ENCODE data around the gene TMEM132D. TPM values are rescaled to one million over a fixed set of nuclear protein-coding genes. Genes with fewer than 3 reads are reported as not detected.

Gene TMEM132D
- total and polyA plus RNA-seq, 8 donors = 0.26 to 2.5 (median 0.88) TPM; not detected in 1

GRCh38 chr12:129226851-129227250, 677.0 kb downstream of the TMEM132D start:
- H3K27ac ChIP-seq = no peak overlapping the region
- no peak for TF ChIP-seq CTCF (IDR thresholded peaks at IDR 0.05)
- DNase-seq (no peak), ATAC-seq (no peak)
- H3K27me3 ChIP-seq = no peaks in the 10 kb centered on the region
- intact Hi-C loops (cut with DNase I) = no loop called here
- no peaks in the 10 kb centered on the region for H3K4me1 ChIP-seq
- no peak overlapping the region for H3K4me3 ChIP-seq
- H3K36me3 ChIP-seq = no peaks in the 10 kb centered on the region
- peaks cover 0 to 4% of the 10 kb centered on the region in 2 donors for H3K9me3 ChIP-seq

- Histone ChIP-seq H3K36me3 (no peaks in the 10 kb centered on the region), H3K4me1 (no peaks in the 10 kb centered on the region), H3K27me3 (no peaks in the 10 kb centered on the region), H3K27ac (no peak overlapping the region), H3K9me3 (peaks cover 0 to 4% of the 10 kb centered on the region in 2 donors), H3K4me3 (no peak overlapping the region)
- ATAC-seq (peak; percentile 87), DNase-seq (peak in 1 of 4 donors; percentile 2)
- TF ChIP-seq CTCF (IDR thresholded peaks at IDR 0.05) = no peak
- intact Hi-C loops (cut with DNase I) = no loop called here
These were observed 677.8 kb downstream of the TMEM132D start for GRCh38 chr12:129226005-129226404.

- DNase-seq = no peak
- Histone ChIP-seq H3K27ac (no peak overlapping the region), H3K4me3 (no peak overlapping the region), H3K27me3 (no peaks in the 10 kb centered on the region), H3K36me3 (no peaks in the 10 kb centered on the region), H3K4me1 (no peaks in the 10 kb centered on the region), H3K9me3 (peaks cover 0 to 18% of the 10 kb centered on the region in 2 donors)
- no peak for ATAC-seq
- no peak for TF ChIP-seq CTCF (IDR thresholded peaks at IDR 0.05)
- intact Hi-C loops (cut with DNase I) = no loop called here
These were observed 688.3 kb downstream of the TMEM132D start for GRCh38 chr12:129215556-129215955.

- H3K9me3 ChIP-seq = peaks cover 0 to 8% of the 10 kb centered on the region in 2 donors
- ATAC-seq (no peak), DNase-seq (no peak)
- intact Hi-C loops (cut with DNase I) = no loop called here
- H3K4me3 ChIP-seq = no peak overlapping the region
- H3K4me1 ChIP-seq = no peaks in the 10 kb centered on the region
- no peaks in the 10 kb centered on the region for H3K36me3 ChIP-seq
- H3K27me3 ChIP-seq = no peaks in the 10 kb centered on the region
- H3K27ac ChIP-seq = no peak overlapping the region
- no peak for TF ChIP-seq CTCF (IDR thresholded peaks at IDR 0.05)
These were observed 690.3 kb downstream of the TMEM132D start for GRCh38 chr12:129213551-129213950.

- Histone ChIP-seq H3K36me3 (no peaks in the 10 kb centered on the region), H3K27ac (no peak overlapping the region), H3K9me3 (peaks cover 0 to 6% of the 10 kb centered on the region in 2 donors), H3K4me3 (no peak overlapping the region), H3K27me3 (no peaks in the 10 kb centered on the region), H3K4me1 (no peaks in the 10 kb centered on the region)
- DNase-seq = no peak
- ATAC-seq = peak; percentile 77
- no peak for TF ChIP-seq CTCF (IDR thresholded peaks at IDR 0.05)
- intact Hi-C loops (cut with DNase I) = no loop called here
These were observed 691.8 kb downstream of the TMEM132D start for GRCh38 chr12:129211862-129212630.
